Stimulated activated CD8-positive, alpha-beta memory T cell treated with anti-CD3 and anti-CD28 coated beads, Interleukin-7, amount 100 ng/mL, for 1 hour (primary cell): ENCODE measurements around the gene PLD1.

Source experiments
- DNase-seq, 2 donors: peaks; one replicate each; pipeline ENCODE4 v3.0.0-alpha.2; 2020; ENCODE audit warnings: low read depth in 2 of 2

PLD1 gene

DNA sequence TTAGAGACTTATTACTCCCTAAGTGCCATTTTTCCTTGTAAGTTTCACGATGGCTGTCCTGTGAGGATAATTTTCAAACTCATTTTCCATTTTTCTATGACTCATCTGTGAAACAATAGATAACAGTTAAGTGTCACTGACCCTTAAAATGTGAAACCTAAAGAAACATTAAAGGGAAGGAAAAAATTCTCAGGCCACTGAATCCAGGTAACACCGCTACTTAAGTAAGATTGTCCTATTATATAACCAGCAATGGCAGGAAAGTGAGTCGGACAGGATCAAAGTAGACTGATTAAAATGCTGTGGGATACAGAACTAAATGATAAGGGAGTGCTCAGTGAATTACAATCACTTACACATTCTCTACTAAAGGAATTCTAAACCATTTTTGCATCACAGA is 12.4 kb downstream of the PLD1 start:
- no peak for DNase-seq

DNA sequence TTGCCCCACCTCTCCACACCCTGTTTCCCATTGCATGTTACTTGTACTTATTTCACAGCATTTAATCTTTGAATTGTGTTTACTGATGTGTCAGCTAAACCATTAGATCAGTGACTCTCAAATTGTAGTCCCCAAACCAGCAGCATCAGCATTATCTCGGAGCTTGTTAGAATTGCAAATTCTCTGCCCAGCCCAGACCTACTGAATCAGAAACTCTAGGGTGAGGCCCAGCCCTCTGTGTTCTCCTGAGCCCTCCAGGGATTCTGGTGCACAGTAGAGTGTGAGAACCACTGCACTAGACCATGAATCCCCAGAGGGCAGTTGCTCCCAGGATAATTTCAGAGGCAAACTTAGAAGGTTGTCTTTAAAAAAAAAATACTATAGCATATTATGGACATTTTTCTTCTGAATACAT is 13.0 kb downstream of the PLD1 start:
- no peak for DNase-seq

DNA sequence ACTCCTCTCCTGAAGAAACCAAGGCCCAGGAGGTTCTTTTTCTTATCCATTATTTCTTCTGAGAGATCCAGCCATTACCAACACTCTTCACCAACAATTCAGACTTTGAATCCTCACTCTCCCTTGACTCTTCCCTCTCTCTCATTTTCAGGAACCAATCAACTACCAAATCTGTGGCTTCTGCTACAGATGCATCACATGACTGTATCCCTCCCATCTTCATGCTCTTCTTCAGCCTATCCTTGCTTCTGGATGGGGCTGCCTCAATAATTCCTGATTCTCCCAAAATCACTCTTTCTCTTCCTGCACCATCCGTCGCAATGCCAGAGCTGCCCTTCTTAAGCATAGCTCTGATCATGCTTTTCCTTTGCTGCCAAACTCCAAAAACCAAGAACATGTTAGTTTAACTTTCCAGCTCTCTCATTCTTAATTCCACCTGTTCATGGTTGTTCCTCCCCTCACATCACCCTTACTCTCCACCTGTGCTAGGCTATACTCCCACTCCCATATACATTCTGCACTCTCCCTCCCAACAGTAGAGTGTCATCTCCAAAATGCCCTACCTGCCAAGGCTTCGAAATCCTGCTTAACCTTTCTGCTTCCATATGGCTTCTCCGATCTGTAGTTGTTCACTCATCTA is 13.5 kb downstream of the PLD1 start:
- DNase-seq = no peak

DNA sequence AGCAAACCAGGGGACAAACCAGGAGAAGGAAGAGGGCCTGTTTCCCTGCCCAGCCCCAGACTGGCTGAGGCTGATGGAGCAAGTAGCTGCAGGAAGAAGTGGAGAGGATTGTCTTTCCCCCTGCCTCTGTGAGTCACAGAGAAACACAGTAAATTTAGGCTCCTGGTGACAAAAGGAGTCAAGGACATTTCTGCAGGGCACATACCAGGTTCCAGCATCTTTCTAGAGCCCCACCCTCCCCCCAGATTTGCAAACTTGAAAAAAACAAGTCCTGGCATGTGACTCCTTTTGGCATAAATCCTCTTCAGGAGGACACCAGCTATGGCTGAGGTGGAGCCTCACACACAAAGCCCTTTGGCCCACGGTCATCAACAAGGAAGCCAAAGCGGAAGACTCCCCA is 17.8 kb downstream of the PLD1 start:
- DNase-seq = no peak

DNA sequence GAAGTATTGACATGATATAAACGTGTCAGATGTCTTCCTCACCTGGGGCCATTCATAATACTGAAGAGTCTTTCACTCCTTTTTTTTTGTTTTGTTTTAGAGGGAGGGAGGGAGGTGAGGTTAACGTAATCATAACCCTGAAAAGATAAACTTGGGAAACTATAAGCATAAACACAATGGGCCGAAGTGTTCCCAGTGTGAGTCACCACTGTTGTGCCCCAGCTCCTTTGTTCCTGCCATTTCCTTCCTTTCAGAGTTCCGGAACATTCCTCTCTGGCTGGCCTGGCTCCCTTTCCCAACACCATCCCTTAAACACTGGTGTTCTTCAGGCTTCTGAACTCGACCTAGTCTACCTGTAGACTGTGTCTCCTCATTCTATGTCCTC is 18.6 kb downstream of the PLD1 start:
- no peak for DNase-seq

DNA sequence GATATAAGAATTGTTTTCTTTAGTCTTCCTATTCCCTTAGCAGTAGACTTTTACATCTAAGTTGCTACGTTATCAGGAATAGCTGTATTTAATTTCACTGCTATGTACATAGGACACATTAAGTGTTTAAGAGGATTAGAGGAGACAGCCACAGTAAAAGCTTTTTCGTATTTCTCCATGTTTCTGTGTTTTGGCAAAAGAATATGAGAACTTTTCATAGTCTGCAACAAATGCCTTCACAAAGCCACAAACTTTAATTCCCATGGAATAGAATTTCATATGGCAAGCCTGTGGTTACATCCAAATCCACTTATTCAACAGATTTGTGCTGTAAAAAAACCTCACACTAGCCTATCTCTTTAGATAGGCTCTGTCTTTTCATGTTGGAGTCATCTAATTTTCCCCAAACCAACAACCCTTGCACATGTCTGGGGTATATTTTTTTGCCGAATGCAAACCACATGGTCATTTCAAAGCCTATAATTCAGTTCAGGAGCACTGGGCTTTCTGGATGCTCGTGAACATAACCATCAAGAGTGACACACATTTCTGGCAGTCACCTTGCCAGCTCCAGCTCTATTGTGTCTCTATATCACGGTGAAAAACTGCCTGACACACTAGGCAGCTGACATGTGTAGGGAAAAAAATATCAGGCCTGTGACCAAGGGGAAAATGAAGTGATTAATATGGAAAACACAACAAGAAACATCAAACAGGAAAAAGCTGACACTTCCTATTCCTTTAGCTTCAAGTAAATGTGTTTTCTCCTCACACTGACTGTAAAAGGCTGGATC is 19.2 kb downstream of the PLD1 start:
- no peak for DNase-seq

DNA sequence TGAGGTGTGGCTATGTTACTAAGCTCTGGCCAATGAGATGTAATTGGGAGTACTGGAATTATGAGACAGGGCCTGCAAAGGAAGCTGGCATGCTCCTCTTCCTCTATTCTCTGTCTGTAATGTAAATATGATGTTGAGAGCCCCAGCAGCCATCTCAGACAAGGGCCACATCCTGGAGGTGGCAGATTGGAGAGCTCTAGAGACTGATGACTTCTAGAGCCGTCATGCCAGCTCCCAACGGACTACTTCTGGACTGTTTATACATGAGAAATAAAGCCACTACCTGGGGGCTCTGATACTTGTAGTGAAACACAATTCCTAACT is 19.7 kb downstream of the PLD1 start:
- no peak for DNase-seq

DNA sequence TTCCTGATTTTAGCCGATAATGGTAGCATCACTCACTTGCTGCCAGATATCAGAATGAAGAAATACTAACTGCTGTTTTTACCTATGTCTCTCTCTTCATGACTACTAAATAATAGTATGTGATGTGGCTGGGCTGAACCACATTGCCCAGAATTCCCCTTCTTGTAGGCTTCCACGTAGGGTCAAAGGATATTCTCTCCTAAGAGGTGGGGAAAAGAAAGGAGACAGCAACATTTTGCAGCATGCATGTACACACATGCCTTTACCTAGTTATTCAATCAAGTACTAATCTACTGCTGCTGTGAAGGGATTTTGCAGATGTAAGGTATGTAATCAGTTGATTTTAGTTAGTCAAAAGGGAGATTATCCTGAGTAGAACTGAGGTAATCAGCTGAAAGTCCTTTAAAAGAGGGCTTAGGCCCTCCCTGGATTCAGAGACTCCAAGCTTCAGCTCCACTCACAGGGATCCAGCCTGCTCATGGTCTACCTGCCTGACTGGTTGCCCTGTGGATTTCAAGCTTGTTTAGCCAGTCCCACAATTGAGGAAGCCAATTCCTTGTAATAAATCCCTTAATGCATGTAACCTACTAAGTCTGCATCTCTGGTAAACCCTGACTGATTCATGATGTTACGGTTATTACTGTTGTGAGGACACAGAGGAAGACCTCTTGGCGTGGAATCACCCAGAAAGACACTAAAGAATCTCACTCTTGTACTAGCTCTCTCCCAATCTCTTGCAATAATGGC is 20.4 kb downstream of the PLD1 start:
- DNase-seq = no peak

DNA sequence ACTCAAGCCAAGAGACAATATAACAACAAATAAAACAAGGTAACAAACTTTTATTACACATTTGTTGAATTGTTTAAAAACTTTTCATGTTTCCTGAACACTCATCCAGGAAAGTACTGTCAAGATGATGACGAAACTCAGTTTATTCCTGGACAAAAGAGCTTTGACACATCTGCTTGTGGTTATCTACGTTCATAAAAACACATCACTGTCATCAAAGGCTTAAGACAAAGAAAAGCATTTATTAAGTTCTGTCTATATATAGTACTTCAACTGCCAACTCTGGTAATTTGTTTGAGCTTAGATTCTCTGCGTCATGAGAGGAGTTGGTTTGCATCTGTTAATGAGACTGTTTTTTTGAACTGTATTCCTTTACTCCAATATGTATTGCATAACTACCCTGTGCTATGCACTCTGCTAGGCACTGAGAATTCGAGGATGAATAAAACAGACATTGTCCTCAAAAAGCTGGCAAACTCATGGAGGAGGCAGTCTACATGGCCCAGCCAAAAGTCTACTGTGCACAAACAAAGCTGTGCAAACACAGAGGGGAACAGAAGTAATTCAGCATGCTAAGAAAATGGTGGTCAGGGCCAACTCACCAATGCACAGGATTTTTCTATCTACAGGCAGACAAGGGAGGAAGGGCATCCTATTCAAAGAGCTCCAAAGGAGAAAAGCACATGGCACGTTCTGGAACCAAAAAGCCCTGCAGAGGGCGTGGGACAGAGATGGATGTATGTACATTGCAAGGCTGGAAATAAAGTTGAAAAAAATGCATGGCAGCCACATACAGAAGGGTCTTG is 21.5 kb downstream of the PLD1 start:
- DNase-seq = no peak

DNA sequence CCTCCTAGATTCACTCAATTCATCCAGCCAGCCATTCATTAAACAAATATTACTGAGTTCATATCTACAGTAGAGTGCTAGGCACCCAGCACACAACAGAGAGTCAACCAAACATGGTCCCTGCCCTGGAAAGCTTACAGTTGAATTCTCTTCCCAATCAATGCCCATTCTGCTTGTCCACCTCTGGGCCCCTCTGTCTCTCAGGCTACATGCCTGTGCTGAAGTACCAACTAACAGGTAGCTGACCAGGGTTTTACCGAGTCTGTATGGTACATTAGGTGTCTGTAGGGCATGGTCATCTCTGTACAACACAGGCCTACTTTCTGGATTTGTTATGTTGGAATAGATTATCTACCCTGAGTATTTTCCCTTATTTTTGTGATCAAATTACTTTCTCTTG is 23.3 kb downstream of the PLD1 start:
- DNase-seq = no peak

DNA sequence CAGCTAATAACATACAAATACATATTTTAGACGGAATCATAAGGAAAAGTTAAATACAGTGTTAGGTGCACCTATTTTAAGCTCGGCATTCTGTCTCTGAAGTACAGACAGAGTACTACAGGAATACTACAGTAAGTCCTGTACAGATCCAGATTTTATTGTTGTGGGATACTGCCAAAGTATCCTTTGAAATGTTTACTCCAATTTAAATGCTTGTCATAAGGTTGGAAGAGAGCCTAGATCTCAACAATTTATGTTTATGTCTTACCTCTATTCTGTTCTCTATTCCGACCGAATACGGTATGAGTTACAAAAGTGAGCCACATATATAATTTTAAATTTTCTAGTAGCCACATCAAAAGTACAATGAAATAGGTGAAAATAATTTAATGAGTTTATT is 25.3 kb downstream of the PLD1 start:
- DNase-seq = no peak

DNA sequence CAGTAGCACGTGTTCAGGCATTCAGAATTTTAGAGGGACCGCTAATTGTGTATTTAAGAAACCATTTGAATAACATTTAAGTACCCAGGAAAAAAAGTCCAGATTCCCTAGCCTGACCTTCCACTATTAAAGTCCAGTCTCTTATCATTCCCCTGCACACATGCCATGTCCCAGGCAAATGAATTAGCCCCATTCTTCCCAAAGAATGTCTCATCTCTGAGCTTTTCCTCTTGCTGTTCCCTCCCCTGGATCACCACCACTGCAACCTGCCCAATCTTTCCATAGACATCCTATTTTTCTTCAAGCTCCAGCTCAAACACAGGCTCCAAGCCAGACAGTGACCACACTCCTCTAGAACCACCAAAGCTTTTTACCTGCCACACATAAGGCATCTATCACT is 25.9 kb downstream of the PLD1 start:
- no peak for DNase-seq

DNA sequence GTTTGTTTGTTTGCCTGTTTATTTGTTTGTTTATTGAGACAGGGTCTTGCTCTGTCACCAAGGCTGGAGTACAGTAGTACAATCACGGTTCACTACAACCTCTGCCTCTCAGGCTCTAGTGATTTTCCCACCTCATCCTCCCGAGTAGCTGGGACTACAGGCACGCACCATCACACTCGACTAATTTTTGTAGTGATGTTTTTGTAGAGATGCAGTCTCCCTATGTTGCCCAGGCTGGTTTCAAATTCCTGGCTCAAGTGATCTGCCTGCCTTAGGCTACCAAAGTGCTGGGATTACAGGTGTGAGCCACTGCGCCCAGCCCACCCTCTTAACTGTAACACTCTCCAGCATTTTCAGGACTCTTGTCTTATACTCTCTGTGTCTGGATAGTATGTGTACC is 26.7 kb downstream of the PLD1 start:
- no peak for DNase-seq

DNA sequence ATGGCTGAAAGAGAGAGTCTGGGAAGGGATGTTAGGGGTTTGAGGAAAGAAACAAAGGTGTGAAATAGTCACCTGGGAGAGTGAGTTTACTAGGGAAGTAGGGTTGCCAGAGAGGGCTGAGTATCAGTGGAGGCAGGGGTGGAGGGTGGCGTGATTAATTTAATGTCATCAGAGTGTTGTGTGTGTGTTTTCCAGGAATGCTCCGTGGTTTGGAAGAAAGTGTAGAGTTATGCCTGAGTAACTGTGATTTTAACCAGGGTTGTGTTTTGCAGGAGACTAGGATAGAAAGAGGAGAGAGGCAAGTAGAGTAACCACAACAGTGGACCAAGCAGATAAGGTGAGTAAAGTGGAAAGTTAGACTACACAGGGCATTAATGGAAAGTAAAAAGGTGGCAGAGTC is 27.2 kb downstream of the PLD1 start:
- DNase-seq = no peak

DNA sequence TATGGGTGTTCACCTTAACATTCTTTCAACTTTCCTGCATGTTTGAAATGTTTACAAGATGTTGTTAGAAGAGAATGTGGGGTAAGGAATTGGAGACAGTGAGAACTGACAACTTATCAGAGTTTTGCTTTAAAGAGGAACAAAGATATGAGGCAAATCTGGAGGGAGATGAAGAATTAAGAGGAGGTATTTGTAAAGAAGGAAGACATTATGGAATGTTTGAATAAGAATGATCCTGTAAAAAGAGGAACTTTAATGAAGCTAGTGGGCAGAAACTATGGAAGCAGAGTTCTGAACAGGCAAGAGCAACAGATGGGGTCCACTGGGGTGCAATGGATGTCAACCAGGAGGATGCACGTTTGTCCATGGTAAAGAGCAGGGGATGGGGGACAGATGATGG is 27.7 kb downstream of the PLD1 start:
- no peak for DNase-seq

DNA sequence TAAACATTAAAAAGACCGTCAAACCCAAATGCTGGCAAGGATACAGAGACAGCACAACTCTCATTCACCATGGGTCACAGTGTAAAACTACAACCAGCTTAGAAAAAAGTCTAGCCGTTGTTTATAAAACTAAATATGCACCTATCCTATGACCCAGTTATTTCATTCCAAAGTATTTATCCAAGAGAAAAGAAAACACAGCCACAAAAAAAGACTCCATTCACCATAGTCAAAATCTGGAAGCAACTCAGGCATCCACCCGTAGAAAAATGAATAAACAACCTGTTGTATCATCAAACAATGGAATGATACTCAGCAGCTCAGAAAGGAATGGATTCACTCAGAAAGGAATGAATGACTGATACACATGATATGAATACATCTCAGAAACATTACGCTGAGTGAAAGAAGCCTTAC is 28.6 kb downstream of the PLD1 start:
- DNase-seq = no peak

DNA sequence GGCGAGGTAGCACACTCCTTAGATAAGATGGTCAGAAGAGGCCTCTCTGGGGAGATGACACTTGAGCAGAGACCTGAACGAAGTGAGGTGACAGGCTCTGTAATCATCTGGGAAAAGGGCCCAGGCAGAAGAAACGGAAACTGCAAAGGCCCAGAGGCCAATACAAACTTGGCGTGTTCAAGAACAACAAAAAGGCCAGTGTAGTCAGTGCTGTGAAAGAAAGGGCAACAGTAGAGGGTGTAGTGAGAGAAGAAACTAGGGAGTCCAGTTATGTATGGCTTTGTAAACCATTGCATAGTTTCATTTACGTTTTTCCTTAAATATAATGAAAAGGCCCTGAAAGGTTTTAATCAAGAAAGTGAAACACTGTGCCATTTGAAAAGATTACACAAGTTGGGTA is 31.8 kb downstream of the PLD1 start:
- no peak for DNase-seq

DNA sequence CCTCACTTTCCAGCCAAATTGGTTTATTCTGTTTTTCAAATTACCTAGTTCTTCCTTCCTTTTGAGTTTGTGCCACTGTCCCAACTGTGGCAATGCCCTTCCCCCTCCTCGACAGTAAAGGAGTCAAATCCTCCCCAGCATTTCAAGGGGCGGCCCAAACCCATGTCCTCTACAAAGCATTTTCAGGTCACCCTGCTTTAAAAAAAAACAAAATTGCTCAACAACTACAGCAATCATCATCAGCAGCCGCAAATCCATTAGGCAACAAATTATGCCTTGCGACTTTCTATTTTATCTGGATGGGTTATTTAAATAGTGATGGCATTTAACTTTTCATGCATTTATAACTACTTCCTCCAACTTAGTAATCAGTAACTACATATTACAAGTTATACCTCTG is 32.7 kb downstream of the PLD1 start:
- DNase-seq = no peak

DNA sequence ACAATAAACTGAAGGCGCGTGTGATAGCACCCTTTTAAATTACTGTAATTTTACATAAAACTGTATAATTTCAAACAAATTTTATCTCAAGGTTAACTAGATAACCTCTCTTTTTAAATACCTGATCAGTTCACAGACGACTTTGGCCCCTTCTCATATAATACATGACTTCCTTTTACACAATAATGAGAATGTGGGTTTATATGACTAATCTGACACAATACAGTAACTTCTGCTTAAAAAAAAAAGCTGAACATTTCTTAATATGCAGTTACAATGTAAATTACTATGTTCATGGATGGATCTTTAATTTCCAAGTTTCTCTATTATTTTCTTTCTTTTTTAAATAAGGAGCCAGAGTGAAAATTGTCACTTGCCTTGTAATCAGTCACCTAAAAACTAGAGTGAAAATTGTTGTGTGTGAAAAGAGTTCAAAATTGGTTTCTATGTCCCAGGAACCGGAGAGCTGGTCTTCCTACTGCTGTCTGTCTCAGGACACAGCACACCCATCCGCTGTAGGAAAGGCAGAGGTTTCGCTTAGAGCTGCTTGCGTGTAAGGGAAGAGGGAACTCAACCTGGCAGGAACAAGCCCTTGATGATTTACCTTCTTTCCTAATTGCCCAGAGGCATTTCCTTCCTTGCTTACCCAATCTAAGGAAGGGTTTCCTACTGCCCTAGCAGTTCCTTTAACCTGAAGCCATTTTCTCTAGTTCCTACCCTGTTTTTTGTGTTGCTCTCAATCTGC is 33.3 kb downstream of the PLD1 start:
- no peak for DNase-seq

DNA sequence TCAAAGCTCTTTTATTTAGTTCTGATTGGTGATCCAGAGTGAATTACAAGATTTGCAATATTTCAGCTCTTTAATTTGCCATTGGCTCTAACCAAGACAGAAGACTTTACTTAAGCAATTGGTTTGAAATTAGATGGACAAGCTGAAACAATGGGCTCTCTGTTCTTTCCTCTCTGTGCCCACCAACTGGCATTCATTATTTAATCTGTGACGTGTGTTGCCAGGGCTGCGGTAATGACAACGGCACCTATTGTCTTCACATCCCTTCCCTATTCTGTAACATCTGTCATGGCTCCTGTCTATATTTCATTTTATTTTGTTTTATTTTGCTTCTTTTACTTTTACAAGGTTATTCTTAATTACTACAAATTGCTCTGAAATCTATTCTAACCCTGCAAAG is 33.9 kb downstream of the PLD1 start:
- DNase-seq = no peak

DNA sequence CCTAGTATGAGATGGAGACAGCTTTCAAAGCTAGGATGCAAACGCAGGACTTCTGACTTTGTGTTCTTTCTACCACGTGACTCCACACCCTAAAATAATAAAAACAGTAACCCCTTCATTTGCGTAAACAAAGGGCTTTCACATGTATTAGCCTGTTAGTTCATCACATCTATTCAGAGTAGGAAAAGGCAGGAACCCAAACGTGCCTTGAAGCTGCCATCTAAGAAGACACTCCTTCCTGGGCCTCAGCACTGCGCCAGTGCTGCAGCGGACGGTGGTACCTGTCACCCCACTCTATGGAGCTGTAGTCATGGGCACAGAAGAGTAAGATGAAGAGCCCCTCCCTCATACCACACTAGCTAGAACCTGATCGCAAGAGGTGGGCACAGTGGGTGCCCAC is 34.3 kb downstream of the PLD1 start:
- DNase-seq = no peak

DNA sequence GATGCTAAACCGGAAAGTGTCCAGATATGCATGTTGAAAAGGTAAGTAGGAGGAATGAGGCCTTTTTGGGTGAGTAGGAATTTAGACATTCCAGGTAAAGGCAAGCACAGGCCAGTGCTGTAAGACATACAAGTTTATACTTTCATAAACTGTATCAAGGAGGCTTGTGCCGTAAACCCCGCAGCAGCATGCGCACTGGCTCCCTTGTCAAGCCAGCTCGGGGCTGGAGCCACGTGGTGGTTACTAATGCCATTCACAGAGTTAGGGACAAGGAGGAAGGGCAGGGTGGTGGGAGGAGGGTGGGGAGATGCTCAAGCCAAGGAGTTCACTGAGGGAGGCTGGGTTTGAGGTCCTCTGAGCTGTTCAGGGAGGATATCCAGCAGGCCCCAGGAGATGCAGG is 35.8 kb downstream of the PLD1 start:
- no peak for DNase-seq
